ENCODE measurements around the gene TSPO.

The TSPO gene

GRCh38 chr22:43160497-43161126 lies 9.3 kb downstream of the TSPO start:
- DNase-seq: no peak

GRCh38 chr22:43162412-43163150 lies 11.2 kb downstream of the TSPO start:
- DNase-seq: no peak

DNA sequence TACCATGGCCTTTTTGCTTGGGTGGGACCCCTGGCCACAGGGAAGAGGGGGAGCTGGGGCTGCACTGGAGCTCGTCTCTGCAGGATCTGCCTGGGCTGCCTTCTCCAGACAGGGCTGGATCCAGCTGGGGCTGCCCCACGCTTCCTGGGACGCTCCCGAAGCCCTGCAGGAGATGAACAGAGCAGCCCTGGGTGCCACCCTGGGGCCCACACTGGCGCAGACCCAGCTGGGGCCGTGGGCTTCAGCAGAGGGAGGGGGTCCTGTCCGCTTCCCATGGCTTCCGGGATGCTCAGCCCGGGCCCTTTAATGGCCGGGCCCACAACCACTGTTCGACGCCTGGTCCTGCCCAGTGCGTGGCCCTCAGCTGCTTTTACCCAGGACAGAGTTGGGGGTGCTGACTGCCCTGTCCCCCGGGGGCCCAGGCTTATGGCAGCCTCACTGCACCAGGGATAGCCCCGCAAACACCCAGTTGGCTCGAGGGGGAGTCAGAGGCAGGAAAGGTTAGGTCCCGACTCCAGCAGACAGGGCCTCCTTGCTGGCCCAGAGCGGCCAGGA lies 12.0 kb downstream of the TSPO start:
- no peak for DNase-seq

GRCh38 chr22:43164636-43165035 lies 13.3 kb downstream of the TSPO start:
- DNase-seq: no peak

DNA sequence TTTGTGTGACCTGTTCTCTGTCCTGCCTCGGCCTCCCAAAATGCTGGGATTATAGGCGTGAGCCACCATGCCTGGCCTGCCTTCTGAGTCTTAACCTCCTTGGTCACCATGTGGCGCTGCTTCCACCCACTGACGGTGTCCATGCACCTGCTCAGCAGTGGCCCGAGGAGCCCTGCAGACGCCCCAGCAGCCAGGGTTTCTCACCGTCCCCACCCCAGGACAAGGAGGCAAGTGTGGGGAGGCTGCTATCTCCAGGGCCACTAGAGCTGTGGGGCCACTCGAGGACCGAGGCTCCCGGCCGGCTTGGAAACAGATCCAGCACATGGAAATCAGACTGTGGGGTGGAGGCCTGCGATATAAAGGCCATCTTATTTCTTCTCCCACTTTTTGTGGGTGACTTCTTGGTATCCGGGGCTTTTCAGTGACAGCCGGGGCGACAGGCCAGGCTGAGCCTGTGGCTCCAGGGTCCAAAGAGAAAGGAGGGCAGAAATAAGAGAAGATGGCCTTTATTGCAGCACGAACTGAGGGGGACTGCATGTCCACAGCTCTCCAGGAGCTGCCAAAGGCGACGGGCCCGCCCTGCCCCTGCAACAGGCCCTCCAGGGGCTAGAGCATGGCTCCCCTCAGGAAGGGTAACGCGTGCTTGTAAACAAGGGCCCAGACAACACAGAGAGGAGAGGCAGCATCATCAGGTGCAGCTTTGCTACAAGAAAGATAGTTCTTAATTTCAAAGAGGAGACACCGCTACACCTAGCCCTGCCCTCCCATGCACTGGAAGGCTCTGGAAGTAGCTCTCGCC lies 15.0 kb downstream of the TSPO start:
- DNase-seq: no peak

DNA sequence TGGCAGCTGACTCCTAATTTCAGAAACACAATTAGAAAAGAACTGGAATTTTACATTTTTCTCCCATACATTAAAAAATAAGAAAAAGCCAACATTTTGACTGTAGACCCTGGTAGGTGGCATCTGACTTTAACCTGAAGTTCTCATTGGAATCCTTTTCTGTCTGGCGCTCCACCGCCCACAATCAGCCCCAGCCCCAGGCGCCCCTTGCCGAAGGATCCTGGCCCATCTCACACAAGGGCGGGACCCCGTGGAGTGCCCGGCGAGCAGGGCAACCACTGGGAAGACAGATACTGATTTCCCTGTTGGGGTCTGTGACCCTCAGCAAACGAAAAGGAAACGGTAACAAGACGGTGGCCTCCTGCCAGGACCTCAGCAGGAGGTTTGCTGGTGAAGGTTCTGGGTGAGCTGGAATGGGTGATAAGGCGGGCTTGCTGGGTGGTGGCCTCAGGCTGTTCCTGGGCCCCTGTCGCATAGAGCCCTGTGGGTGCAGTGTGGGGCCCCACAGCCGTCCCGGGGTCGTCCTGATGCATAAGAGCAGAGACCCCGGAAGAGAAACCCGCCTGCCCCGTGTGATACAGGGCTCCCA lies 15.7 kb downstream of the TSPO start:
- no peak for DNase-seq

GRCh38 chr22:43168471-43169309 lies 17.3 kb downstream of the TSPO start:
- DNase-seq: peak; percentile 70

DNA sequence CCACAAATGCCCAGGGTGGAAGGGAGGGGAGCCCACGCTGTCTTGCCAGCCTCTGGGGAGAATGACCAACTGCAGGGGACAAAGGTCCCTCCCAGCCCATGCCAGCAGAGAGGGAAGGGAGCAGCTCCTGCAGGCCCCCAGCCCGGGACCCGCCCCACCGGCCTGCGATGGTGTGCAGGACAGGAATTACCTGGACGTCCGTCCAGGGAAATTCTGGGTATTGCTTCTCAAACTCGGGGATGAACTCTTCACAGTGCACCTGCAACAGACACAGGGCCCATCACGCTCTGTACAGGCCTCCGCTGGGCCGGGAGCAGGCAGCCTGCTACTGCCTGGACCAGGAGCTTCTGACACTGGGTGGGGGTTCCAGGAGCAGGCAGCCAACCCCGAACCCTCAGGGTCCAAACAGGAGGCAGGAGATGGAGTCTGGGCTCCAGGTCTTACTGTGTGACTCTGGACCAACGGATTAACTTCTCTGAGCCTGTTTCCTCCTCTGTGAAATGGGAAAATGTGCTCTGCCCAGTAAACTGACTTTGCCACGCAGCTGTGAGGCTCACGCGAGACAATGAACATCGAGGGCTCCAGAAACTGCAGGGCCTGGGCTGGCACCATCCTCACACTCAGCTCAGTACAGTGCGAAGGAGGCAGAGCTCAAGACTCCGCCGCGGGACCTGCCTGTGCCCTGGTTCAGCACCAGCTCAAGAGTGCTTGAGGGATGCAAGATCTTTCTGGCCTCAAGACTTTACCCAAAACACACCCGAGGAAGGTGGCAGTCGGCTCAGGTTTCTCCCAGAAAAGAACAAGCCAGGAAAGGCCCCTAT lies 18.2 kb downstream of the TSPO start:
- no peak for DNase-seq

- DNase-seq: no peak
These were observed 18.7 kb downstream of the TSPO start for GRCh38 chr22:43170131-43170480.

GRCh38 chr22:43171019-43171491 lies 19.7 kb downstream of the TSPO start:
- DNase-seq: no peak

DNA sequence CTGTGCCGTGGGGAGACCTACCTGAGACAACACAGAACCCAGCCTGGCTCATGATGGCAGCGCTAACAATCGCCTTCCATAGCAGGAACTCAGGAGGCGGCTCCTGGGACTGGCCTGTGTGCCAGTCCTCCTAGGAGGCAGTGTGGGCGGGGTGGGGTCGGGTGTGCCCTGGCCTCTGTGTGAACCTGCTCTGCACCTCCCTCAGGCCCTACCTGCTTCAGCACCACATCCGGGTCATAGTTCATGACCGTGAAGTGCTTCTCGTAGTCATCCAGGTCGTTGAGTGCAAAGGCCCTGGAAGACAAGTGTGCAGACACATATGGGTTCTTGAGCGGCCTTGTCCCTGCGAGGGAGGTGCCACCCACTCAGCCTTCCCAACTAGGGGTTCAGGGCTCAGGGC lies 20.2 kb downstream of the TSPO start:
- no peak for DNase-seq

GRCh38 chr22:43172191-43172590 lies 20.8 kb downstream of the TSPO start:
- no peak for DNase-seq

GRCh38 chr22:43173566-43173965 lies 22.2 kb downstream of the TSPO start:
- DNase-seq: no peak

- DNase-seq: no peak
These were observed 22.8 kb downstream of the TSPO start for GRCh38 chr22:43173976-43174720.

DNA sequence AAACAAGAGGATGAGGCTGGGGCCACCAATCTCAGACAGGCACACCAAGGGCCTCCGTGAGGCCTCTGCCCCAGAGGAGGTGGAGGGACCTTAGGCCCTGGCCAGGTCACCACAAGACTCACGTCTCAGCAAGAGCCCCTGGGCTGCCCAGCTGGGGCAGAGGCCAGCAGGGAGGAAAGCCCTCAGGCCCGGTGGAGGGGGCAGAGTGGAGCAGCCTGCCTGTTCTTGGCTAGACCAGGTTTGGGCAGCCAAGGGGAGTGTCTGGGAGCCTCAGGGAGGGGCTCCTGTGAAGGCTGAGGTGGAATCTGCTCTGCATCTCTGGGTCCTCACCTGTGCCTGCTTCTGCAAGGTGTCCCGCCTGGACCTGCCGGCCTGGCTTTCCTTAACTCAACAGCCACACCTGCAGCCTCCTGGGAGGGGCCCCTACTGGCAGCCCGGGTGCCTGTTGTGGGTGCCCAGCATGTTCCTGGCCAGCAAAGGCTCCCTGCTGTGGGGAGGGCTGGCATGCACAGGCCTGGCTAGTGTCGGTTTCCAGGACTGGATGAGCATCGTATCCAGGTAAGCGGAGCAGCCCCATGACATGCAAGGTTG lies 23.7 kb downstream of the TSPO start:
- DNase-seq: no peak

DNA sequence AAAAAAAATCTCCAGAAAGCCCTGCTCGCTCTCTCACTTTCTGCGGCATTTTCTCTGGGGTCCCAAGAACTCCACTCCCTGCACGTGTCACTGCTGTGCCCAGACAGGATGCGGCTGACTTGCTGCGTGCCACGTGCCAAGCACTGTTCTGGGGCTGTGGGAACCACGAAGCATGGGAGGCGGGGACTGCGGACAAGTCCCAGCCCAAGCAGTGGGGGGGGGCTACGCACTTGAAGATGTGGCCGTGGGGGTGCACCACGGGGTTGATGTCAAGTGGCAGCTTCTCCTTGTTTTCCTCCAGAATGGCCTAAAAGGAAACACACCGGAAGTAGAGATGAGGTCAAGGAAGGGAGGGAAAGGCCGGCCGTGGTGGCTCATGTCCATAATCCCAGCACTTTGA lies 24.7 kb downstream of the TSPO start:
- DNase-seq: no peak

GRCh38 chr22:43177479-43177878 lies 26.1 kb downstream of the TSPO start:
- no peak for DNase-seq

DNA sequence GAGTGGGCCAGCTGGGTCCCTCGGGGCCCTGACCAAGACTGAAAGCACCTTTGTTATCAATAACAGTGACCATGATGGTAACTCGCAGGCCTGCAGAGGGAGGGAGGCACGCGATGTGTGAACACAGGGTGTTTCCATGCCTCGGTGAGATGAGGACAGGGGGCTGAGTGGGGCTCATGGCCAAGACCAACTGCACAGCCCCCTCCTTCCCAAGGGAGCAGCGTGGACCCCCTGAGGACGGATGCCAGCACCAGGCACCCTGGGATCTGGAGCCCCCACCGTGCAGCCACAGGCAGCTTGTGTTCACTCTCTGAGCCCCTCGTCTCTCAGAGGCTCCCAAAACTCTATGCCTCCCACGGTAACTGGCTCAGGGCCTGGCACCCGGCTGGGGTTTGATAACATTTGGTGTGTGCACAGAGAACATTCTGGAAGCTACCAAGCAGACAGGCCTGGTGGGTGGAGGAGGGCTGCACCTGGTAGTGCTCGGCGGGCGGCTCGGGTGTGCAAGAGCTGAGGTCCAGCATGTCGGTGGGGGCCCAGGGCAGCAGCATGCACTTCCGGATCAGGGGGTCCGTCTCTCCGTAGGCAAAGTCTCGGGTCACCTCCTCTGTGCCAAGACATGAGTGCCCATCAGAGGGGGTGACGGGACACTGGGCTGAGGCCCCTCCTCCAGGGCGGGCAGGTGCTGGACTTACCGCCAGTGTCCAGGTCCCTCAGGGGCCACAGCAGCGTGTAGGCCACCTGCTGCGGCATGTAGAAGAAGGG lies 28.0 kb downstream of the TSPO start:
- DNase-seq: no peak

DNA sequence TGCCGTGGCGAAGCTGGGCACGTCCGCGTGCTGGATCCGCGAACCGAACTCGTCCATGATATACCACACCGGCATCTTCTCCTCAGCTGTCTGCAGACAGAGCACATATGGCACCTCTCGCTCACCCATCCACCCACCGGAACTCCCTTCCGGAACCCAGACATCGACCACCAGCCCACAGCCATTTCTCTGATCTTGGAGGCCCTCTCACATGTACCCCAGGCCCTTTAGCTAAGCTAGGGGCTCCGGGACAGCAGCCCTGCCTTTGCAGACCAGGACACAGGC lies 28.5 kb downstream of the TSPO start:
- no peak for DNase-seq

- DNase-seq: no peak
These were observed 29.3 kb downstream of the TSPO start for GRCh38 chr22:43180670-43181069.

All from left hindlimb (tissue), 1 donor.